HuH-7.5 (cell line): ENCODE data around the gene DHX34.
"Not testable (repeated sequence)": the region's sequence is repeated elsewhere in the genome, so short reads cannot be mapped to it uniquely, and the experiment has no call there.

Source experiments
- DNase-seq: peaks from one replicate; pipeline ENCODE4 v3.0.0; 2011; ENCODE audit warnings: low spot score

Gene DHX34

GRCh38 chr19:47331490-47331889, 17.6 kb upstream of the DHX34 start:
- no peak for DNase-seq

- no peak for DNase-seq
Measured at GRCh38 chr19:47331931-47332547, 17.1 kb upstream of the DHX34 start, which contains the start of gene C5AR2. TSS of gene C5AR2 (plus strand) at chr19:47332175. CDS start at chr19:47340800, 8,625 bp downstream.

- not testable (repeated sequence) for DNase-seq
Measured at GRCh38 chr19:47336765-47337718, 12.1 kb upstream of the DHX34 start.

DNA sequence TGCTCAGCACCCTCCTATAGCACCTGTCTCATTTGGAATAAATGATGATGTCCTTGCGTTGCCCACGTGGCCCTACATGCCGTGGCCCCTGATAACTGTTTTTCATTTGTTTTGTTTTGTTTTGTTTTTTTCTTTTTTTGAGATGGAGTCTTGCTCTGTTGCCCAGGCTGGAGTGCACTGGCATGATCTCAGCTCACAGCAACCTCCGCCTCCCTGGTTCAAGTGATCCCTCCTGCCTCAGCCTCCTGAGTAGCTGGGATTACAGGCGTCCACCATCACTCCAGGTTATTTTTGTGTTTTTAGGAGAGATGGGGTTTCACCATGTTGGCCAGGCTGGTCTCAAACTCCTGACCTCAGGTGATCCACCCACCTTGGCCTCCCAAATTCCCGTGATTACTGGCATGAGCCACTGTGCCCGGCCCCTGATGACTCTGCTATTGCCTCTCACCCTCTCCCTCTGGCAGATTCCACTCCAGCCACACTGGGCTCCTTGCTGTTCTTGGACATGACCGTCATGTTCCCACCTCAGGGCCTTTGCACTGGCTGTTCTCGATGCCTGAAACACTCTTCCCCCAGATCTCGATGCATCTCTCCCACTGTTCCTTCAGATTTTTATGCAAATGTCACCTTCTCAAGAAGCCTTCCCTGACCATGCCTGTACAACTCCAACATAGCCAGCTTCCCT, 9.8 kb upstream of the DHX34 start:
- DNase-seq = no peak

- no peak for DNase-seq
Measured at GRCh38 chr19:47340477-47341208, 8.5 kb upstream of the DHX34 start.

DNA sequence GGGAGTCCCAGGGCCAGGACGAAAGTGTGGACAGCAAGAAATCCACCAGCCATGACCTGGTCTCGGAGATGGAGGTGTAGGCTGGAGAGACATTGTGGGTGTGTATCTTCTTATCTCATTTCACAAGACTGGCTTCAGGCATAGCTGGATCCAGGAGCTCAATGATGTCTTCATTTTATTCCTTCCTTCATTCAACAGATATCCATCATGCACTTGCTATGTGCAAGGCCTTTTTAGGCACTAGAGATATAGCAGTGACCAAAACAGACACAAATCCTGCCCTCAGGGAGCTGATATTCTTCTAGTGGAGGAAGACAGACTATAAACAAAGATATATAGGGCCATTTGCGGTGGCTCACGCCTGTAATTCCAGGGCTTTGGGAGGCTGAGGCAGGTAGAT, 7.4 kb upstream of the DHX34 start:
- DNase-seq = no peak

DNA sequence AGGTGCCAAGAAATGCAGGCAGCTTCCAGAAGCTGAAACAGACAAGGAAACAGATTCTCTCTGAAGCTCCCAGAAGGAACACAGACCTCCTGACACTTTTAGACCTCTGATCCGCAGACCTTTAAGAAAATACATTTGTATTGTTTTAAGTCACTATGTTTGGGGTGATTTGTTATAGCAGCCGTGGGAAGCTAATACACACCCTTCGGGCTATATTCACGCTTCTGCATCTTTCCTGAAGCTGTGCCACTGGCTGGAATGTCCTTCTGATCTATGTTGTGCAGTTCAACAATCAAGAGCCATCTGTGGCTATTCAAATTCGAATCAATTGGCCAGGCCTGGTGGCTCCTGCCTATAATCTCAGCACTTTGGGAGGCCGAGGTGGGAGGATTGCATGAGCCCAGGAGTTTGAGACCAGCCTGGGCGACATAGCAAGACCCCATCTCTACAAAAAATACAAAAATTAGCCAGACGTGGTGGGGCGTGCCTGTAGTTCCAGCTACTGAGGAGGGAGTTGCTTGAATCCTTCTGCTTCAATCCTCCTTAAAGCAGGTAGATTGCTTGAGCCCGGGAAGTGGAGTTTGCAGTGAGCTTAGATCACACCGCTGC, 5.8 kb upstream of the DHX34 start:
- no peak for DNase-seq

DNA sequence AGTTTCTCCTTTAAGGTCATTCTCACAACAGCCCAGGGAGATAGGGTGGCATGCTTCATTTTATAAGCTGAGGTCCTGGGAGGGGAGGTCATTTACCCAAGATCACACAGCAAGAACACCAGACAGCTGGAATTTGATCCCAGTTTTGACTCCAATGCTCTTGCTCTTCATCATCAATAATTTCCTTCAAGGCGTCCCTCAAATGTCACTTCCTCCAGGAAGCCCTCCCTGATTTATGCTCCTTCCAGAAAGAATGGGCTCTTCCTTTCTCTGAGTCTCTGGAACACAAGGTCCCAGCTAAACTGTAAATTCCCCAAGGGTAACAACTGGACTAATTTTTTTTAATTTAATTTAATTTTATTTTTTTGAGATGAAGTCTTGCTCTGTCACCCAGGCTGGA, 4.7 kb upstream of the DHX34 start:
- DNase-seq = no peak

- not testable (repeated sequence) for DNase-seq
Measured at GRCh38 chr19:47346024-47346423, 3.1 kb upstream of the DHX34 start.

DNA sequence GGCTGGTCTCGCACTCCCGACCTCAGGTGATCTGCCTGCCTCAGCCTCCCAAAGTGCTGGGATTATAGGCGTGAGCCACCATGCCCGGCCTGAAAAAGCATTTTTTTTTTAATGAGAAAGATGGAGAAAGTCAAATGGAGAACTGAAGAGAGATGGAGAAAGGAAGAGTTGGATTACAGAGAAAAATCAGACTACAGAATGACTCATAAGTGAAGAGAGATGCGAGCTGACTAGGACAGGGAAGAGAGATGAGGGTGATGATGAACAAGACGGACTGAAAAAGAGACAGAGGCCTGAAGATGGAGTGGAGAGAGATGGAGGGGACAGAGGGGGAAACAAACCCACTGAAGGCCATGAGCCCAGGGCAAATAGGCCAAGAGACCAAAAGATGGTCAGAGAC, 1.5 kb downstream of the DHX34 start:
- no peak for DNase-seq

DNA sequence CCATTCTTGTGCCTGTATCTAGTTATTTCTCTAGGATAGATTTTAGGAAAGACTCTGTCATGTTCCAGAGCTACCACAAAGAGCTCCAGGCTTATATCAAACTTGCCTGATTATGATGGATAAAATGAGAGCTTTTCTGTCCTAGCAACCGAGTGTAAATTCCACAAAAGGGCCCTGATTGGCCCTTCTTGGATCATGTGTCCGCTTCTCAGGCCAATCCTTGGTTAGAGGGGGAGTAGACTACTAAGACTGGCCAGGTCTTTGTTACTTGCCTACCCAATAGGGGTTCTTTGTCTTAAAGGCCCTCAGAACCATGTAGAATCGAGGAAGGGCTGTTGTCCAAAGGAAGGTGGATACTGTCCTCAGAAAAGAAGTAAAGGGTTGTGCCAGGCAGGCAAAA, 2.4 kb downstream of the DHX34 start:
- no peak for DNase-seq

DNA sequence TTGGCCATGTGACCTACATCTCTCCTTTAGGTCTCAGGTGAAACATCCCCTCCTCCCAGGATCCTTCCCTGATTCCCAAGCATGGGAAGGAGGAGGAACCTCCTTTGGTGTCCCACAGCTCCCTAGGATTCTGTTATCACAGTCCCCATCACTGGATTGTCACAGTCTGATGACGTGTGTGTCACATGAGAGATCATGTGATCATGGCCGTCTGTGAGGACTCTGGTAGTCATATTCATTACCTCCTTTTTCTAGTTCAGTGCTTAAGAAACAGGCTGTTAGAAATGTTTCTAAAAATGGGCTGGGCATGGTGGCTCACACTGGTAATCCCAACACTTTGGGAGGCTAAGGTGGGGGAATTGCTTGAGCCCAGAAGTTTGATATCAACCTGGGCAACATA, 3.0 kb downstream of the DHX34 start:
- no peak for DNase-seq

GRCh38 chr19:47353307-47353712, 4.2 kb downstream of the DHX34 start:
- no peak for DNase-seq

GRCh38 chr19:47356900-47357299, 7.8 kb downstream of the DHX34 start:
- DNase-seq = no peak

DNA sequence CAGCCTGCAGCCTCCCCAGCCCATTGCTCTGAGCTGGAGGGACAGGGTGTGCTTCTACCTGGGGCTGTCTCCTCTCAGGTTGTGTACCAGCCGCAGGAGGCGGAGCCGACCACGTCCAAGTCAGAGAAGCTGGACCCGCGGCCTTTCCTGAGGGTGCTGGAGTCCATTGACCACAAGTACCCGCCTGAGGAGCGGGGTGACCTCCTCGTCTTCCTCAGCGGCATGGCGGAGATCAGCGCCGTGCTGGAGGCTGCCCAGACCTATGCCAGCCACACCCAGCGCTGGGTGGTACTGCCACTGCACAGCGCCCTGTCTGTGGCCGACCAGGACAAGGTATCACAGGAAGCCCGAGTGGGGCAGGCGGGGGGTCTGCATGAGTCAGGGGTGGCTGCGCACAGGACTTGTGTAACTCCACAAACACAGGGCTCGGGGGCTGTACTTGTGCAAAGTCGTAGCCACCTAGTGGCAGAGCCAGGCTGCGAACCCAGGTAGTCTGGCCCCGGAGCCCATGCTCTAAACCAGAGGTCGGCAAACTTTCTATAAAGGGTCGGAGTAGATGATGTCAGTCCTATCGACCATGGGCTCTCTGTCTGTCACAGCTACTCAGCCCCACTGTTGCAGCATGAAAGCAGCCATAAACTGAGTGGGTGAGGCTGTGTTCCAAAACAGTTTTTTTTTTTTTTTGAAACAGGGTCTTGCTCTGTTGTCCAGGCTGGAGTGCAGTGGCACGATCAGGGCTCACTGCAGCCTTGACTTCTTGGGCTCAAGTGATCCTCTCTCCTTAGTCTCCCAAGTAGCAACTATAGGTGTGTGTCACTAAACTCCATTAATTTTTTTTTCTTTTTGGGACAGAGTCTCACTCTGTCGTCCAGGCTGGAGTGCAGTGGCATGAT, 8.9 kb downstream of the DHX34 start:
- DNase-seq = no peak

DNA sequence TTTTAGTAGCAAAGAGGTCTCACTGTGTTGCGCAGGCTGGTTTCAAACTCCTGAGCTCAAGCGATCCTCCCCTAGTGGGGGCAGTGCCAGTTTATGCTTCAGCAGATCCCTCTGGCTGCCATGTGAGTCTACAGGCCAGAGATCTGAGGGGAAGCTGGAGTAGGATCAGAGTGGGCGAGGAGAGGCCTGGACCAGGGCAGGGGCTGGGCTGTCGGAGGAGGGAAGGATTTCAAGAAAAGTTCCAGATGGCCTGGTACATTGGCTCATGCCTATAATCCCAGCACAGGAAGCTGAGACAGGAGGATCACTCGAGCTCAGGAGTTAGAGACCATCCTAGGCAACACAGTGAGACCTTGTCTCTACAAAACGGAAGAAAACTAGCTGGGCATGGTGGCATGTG, 9.8 kb downstream of the DHX34 start:
- DNase-seq = no peak

DNA sequence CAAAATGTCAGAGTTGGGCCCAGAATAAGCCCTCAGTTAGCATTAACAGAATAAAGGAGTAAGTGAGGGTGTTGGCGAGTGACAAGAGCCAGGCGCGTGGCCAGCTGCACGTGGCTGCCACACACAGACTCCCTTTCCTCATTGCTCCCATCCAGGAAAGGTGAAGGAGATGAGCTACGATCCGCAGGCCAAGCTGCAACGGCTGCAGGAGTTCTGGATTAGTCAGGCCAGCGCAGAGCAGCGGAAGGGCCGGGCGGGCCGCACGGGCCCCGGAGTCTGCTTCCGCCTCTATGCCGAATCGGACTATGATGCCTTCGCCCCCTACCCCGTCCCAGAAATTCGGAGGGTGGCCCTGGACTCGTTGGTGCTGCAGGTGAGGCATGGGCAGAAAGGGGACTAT, 13.2 kb downstream of the DHX34 start:
- no peak for DNase-seq

- DNase-seq = no peak
Measured at GRCh38 chr19:47363758-47364531, 14.8 kb downstream of the DHX34 start.

DNA sequence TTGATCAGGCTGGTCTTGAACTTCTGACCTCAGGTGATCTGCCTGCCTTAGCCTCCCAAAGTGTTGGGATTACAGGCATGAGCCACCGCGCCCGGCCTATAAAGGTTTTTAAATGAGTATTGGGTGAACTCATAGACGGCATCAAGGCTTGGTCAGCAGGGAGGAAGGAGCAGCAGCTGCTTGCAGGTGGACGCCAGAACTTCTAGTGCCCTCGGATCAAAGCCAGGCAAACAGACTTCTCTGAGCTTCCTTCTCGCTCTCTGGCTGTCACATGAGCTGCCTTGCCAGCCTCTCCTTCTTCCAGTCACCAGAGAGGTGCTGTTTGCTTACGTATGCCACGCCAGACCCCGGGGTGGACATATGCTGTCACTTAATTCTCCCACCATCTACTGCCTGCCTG, 16.3 kb downstream of the DHX34 start:
- not testable (repeated sequence) for DNase-seq
